ENCODE data around the gene CABYR.

DNA sequence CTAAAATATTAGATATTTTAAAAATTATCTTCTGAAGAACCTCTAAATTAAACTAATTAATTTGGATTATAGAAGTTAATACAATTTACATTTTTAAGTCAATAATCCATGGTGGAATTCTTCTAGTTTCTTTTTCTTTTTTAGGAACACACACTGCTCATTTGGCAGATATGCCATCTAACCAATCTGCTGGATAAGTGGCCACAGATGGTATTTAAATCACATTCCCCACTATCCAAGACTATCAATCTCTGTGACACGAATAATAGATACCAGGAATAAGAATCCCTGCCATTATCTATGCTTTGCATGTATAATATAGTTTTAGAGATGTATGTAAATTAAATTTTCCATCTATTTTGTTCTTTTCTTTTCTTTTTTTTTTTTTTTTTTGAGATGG, 58.5 kb downstream of the CABYR start:
- TF ChIP-seq, protein P1, sequence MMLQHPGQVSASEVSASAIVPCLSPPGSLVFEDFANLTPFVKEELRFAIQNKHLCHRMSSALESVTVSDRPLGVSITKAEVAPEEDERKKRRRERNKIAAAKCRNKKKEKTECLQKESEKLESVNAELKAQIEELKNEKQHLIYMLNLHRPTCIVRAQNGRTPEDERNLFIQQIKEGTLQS (CRISPR knock-in tag; conservative IDR thresholded peaks at IDR 0.05), result no peak
- TF ChIP-seq, protein P2, sequence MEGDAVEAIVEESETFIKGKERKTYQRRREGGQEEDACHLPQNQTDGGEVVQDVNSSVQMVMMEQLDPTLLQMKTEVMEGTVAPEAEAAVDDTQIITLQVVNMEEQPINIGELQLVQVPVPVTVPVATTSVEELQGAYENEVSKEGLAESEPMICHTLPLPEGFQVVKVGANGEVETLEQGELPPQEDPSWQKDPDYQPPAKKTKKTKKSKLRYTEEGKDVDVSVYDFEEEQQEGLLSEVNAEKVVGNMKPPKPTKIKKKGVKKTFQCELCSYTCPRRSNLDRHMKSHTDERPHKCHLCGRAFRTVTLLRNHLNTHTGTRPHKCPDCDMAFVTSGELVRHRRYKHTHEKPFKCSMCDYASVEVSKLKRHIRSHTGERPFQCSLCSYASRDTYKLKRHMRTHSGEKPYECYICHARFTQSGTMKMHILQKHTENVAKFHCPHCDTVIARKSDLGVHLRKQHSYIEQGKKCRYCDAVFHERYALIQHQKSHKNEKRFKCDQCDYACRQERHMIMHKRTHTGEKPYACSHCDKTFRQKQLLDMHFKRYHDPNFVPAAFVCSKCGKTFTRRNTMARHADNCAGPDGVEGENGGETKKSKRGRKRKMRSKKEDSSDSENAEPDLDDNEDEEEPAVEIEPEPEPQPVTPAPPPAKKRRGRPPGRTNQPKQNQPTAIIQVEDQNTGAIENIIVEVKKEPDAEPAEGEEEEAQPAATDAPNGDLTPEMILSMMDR (IDR thresholded peaks at IDR 0.05), result no peak
- no peak for TF ChIP-seq ELF4 (CRISPR knock-in tag; IDR thresholded peaks at IDR 0.05; ENCODE audit: low read depth)
- TF ChIP-seq, protein P3, sequence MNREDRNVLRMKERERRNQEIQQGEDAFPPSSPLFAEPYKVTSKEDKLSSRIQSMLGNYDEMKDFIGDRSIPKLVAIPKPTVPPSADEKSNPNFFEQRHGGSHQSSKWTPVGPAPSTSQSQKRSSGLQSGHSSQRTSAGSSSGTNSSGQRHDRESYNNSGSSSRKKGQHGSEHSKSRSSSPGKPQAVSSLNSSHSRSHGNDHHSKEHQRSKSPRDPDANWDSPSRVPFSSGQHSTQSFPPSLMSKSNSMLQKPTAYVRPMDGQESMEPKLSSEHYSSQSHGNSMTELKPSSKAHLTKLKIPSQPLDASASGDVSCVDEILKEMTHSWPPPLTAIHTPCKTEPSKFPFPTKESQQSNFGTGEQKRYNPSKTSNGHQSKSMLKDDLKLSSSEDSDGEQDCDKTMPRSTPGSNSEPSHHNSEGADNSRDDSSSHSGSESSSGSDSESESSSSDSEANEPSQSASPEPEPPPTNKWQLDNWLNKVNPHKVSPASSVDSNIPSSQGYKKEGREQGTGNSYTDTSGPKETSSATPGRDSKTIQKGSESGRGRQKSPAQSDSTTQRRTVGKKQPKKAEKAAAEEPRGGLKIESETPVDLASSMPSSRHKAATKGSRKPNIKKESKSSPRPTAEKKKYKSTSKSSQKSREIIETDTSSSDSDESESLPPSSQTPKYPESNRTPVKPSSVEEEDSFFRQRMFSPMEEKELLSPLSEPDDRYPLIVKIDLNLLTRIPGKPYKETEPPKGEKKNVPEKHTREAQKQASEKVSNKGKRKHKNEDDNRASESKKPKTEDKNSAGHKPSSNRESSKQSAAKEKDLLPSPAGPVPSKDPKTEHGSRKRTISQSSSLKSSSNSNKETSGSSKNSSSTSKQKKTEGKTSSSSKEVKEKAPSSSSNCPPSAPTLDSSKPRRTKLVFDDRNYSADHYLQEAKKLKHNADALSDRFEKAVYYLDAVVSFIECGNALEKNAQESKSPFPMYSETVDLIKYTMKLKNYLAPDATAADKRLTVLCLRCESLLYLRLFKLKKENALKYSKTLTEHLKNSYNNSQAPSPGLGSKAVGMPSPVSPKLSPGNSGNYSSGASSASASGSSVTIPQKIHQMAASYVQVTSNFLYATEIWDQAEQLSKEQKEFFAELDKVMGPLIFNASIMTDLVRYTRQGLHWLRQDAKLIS (CRISPR knock-in tag; IDR thresholded peaks at IDR 0.05; ENCODE audit: borderline replicate concordance), result no peak
- TF ChIP-seq SP1 (CRISPR knock-in tag; conservative IDR thresholded peaks at IDR 0.05), result no peak
- no peak for TF ChIP-seq CBFB (CRISPR knock-in tag; IDR thresholded peaks at IDR 0.05; ENCODE audit: low read depth)
- TF ChIP-seq, protein P4, sequence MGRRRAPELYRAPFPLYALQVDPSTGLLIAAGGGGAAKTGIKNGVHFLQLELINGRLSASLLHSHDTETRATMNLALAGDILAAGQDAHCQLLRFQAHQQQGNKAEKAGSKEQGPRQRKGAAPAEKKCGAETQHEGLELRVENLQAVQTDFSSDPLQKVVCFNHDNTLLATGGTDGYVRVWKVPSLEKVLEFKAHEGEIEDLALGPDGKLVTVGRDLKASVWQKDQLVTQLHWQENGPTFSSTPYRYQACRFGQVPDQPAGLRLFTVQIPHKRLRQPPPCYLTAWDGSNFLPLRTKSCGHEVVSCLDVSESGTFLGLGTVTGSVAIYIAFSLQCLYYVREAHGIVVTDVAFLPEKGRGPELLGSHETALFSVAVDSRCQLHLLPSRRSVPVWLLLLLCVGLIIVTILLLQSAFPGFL (CRISPR knock-in tag; IDR thresholded peaks at IDR 0.05; ENCODE audit: borderline replicate concordance), result no peak
- TF ChIP-seq SMAD3 (CRISPR knock-in tag; IDR thresholded peaks at IDR 0.05; ENCODE audit: borderline replicate concordance), result no peak
- TF ChIP-seq NR1H2 (CRISPR knock-in tag; IDR thresholded peaks at IDR 0.05), result no peak
- TF ChIP-seq, protein P5, sequence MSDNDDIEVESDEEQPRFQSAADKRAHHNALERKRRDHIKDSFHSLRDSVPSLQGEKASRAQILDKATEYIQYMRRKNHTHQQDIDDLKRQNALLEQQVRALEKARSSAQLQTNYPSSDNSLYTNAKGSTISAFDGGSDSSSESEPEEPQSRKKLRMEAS (CRISPR knock-in tag; IDR thresholded peaks at IDR 0.05), result no peak
- TF ChIP-seq, protein P6, sequence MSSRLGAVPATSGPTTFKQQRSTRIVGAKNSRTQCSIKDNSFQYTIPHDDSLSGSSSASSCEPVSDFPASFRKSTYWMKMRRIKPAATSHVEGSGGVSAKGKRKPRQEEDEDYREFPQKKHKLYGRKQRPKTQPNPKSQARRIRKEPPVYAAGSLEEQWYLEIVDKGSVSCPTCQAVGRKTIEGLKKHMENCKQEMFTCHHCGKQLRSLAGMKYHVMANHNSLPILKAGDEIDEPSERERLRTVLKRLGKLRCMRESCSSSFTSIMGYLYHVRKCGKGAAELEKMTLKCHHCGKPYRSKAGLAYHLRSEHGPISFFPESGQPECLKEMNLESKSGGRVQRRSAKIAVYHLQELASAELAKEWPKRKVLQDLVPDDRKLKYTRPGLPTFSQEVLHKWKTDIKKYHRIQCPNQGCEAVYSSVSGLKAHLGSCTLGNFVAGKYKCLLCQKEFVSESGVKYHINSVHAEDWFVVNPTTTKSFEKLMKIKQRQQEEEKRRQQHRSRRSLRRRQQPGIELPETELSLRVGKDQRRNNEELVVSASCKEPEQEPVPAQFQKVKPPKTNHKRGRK (CRISPR knock-in tag; IDR thresholded peaks at IDR 0.05; ENCODE audit: borderline replicate concordance), result no peak
- no peak for TF ChIP-seq SMAD4 (CRISPR knock-in tag; IDR thresholded peaks at IDR 0.05)
- no peak for TF ChIP-seq MYBL2 (CRISPR knock-in tag; IDR thresholded peaks at IDR 0.05)
- TF ChIP-seq, protein P7, sequence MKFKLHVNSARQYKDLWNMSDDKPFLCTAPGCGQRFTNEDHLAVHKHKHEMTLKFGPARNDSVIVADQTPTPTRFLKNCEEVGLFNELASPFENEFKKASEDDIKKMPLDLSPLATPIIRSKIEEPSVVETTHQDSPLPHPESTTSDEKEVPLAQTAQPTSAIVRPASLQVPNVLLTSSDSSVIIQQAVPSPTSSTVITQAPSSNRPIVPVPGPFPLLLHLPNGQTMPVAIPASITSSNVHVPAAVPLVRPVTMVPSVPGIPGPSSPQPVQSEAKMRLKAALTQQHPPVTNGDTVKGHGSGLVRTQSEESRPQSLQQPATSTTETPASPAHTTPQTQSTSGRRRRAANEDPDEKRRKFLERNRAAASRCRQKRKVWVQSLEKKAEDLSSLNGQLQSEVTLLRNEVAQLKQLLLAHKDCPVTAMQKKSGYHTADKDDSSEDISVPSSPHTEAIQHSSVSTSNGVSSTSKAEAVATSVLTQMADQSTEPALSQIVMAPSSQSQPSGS (CRISPR knock-in tag; IDR thresholded peaks at IDR 0.05; ENCODE audit: borderline replicate concordance, low read depth), result no peak
